IMR-90 (cell line): Measurements from ENCODE around the gene SNX2. TPM values are rescaled to one million over a fixed set of nuclear protein-coding genes. Genes with fewer than 3 reads are reported as not detected.

Experiments
- ATAC-seq: fragments of 200-7000 bp; cut with Tn5 transposase; 2 replicates; pipeline ENCODE4 v1.9.1; 2020; ENCODE audit warnings: low read depth, mild to moderate bottlenecking, moderate library complexity
- BruUV-seq: library from RNA; stranded (reverse); fragments of 400-500 nt; replicated peaks from 2 replicates; lab custom pipeline; 2021; lab: Mats Ljungman, UMichigan
- CTCF ChIA-PET: fragments of 300-600 bp; formaldehyde crosslinking; extraction: SDS; loops from one replicate; lab custom pipeline; 2021; ENCODE audit warnings: antibody characterized with exemption; lab: Yijun Ruan, JAX
- POLR2A ChIA-PET: fragments of 300-600 bp; sonication (Branson Sonifier 250); formaldehyde crosslinking; loops from one replicate; lab custom pipeline; 2022; ENCODE audit warnings: antibody characterized with exemption; ENCODE audit not compliant: unreplicated experiment; lab: Charles Lee
- DNase-seq: peaks from one replicate; pipeline ENCODE4 v3.0.0; 2013
- H2AFZ ChIP-seq: replicated peaks from 2 replicates; pipeline ENCODE3; 2013; ENCODE audit warnings: low read length, mild to moderate bottlenecking; ENCODE audit not compliant: poor library complexity
- H2AK5ac ChIP-seq: 2 replicates; pipeline ENCODE4 v1.6.1; 2013; ENCODE audit warnings: low read depth, low read length, inconsistent platforms
- H2AK9ac ChIP-seq: replicated peaks from 2 replicates; pipeline ENCODE3; 2013; ENCODE audit warnings: mild to moderate bottlenecking, low read depth, low read length, moderate library complexity; ENCODE audit not compliant: poor library complexity
- H2BK120ac ChIP-seq: 2 replicates; pipeline ENCODE4 v1.6.1; 2013; ENCODE audit warnings: low read depth, low read length, inconsistent platforms
- H2BK15ac ChIP-seq: 3 replicates; pipeline ENCODE4 v1.6.1; 2013; ENCODE audit warnings: low read depth, low read length, inconsistent platforms
- H2BK20ac ChIP-seq: 2 replicates; pipeline ENCODE4 v1.6.1; 2013; ENCODE audit warnings: low read depth, mild to moderate bottlenecking, inconsistent platforms, low read length, moderate library complexity
- H2BK5ac ChIP-seq: 2 replicates; pipeline ENCODE4 v1.6.1; 2013; ENCODE audit warnings: mild to moderate bottlenecking, low read depth, low read length, inconsistent platforms; ENCODE audit not compliant: poor library complexity, severe bottlenecking
- H3K14ac ChIP-seq: replicated peaks from 2 replicates; pipeline ENCODE4 v1.6.1; 2013; ENCODE audit warnings: low read depth, low read length, inconsistent platforms
- H3K18ac ChIP-seq: 2 replicates; pipeline ENCODE4 v1.6.1; 2013; ENCODE audit warnings: low read depth, low read length, control low read depth
- H3K23ac ChIP-seq: 2 replicates; pipeline ENCODE4 v1.6.1; 2013; ENCODE audit warnings: low read depth, low read length, inconsistent platforms
- H3K27ac ChIP-seq: 2 replicates; pipeline ENCODE4 v1.5.1; 2013; ENCODE audit warnings: mild to moderate bottlenecking, control low read depth, low read length; ENCODE audit not compliant: insufficient read depth
- H3K27me3 ChIP-seq: 2 replicates; pipeline ENCODE4 v1.6.1; 2013; ENCODE audit warnings: low read length; ENCODE audit not compliant: control insufficient read depth, insufficient read depth
- H3K36me3 ChIP-seq: 2 replicates; pipeline ENCODE4 v1.6.1; 2013; ENCODE audit warnings: low read length, mixed read lengths; ENCODE audit not compliant: control insufficient read depth, insufficient read depth
- H3K4ac ChIP-seq: 2 replicates; pipeline ENCODE4 v1.6.1; 2013; ENCODE audit warnings: low read depth, low read length, inconsistent platforms
- H3K4me1 ChIP-seq: 2 replicates; pipeline ENCODE4 v1.6.1; 2013; ENCODE audit warnings: low read length, mixed read lengths; ENCODE audit not compliant: control insufficient read depth, insufficient read depth
- H3K4me2 ChIP-seq: 2 replicates; pipeline ENCODE4 v1.6.1; 2013; ENCODE audit warnings: low read depth, mild to moderate bottlenecking, control low read depth, low read length, moderate library complexity
- H3K4me3 ChIP-seq: 2 replicates; pipeline ENCODE4 v1.5.1; 2013; ENCODE audit warnings: low read depth, mild to moderate bottlenecking, control low read depth, low read length, moderate library complexity; ENCODE audit not compliant: insufficient read depth
- H3K56ac ChIP-seq: 2 replicates; pipeline ENCODE4 v1.6.1; 2013; ENCODE audit warnings: low read length, inconsistent platforms; ENCODE audit not compliant: insufficient read depth; ENCODE audit errors: extremely low read depth
- H3K79me1 ChIP-seq, 2 experiments: 2 replicates each; pipeline ENCODE4 v1.6.1; 2013; ENCODE audit warnings: low read length in 2 of 2, inconsistent platforms in 1 of 2, low read depth in 1 of 2
- H3K9ac ChIP-seq: 2 replicates; pipeline ENCODE4 v1.6.1; 2013; ENCODE audit warnings: low read depth, low read length, control low read depth
- H3K9me1 ChIP-seq: 2 replicates; pipeline ENCODE4 v1.6.1; 2013; ENCODE audit warnings: low read length, inconsistent platforms; ENCODE audit not compliant: insufficient read depth
- H3K9me3 ChIP-seq: 2 replicates; pipeline ENCODE4 v1.6.1; 2013; ENCODE audit warnings: low read length; ENCODE audit not compliant: control insufficient read depth, insufficient read depth
- H4K20me1 ChIP-seq: 2 replicates; pipeline ENCODE4 v1.6.1; 2013; ENCODE audit warnings: low read length, inconsistent platforms; ENCODE audit not compliant: insufficient read depth
- H4K5ac ChIP-seq: 2 replicates; pipeline ENCODE4 v1.6.1; 2013; ENCODE audit warnings: mild to moderate bottlenecking, low read depth, low read length, control low read depth
- H4K8ac ChIP-seq, 2 experiments: 2 replicates each; pipeline ENCODE4 v1.6.1; 2013; ENCODE audit warnings: low read depth in 2 of 2, low read length in 2 of 2, control low read depth in 1 of 2, inconsistent platforms in 1 of 2
- H4K91ac ChIP-seq: 2 replicates; pipeline ENCODE4 v1.6.1; 2013; ENCODE audit warnings: low read depth, low read length, inconsistent platforms; ENCODE audit not compliant: insufficient read depth
- CEBPB ChIP-seq: IDR thresholded peaks from 2 replicates; pipeline ENCODE4 v1.6.1; 2012; ENCODE audit warnings: low read depth, low read length, improper control_type of control experiment
- CHD1 ChIP-seq: IDR thresholded peaks from 2 replicates; pipeline ENCODE4 v1.6.1; 2012; ENCODE audit warnings: low read depth, low read length, improper control_type of control experiment
- MAZ ChIP-seq: IDR thresholded peaks from 2 replicates; pipeline ENCODE4 v1.6.1; 2012; ENCODE audit warnings: low read depth, mild to moderate bottlenecking, low read length, improper control_type of control experiment, moderate library complexity, borderline replicate concordance
- MXI1 ChIP-seq: IDR thresholded peaks from 2 replicates; pipeline ENCODE4 v1.6.1; 2012; ENCODE audit warnings: low read depth, mild to moderate bottlenecking, low read length, moderate library complexity, borderline replicate concordance
- dilution Hi-C: fragments of 300-500 bp; cut with HindIII; formaldehyde crosslinking; loops from one replicate; pipeline ENCODE4 v1.14.3; 2018; ENCODE audit warnings: low sequenced_read_pairs; ENCODE audit not compliant: unreplicated experiment
- in situ Hi-C: fragments of 300-500 bp; cut with MboI; formaldehyde crosslinking; loops from 3 replicates; pipeline ENCODE4 v1.14.3; 2019; ENCODE audit warnings: low sequenced_read_pairs, inconsistent platforms, mixed read lengths
- intact Hi-C: fragments of 100-400 bp; cut with micrococcal nuclease; formaldehyde crosslinking; loops from 2 replicates; pipeline ENCODE4 v1.10.0; 2022
- polyA plus RNA-seq, 3 experiments: library from polyadenylated mRNA; depleted of rRNA; stranded (reverse); fragments of >200 nt; gene quantifications; 2 replicates each; pipeline ENCODE4 v1.2.3, GENCODE V29; 2012; ENCODE audit warnings: low replicate concordance in 1 of 3
- total RNA-seq: library from RNA; depleted of rRNA; stranded (reverse); fragments of >200 nt; gene quantifications from 2 replicates; pipeline ENCODE4 v1.2.3, GENCODE V29; 2012
- TF ChIP-seq, protein P1 (sequence below): conservative IDR thresholded peaks from 2 replicates; pipeline ENCODE4 v1.5.1; 2012; ENCODE audit warnings: mild to moderate bottlenecking, low read depth, low read length, improper control_type of control experiment
- TF ChIP-seq, protein P2 (sequence below): fragments of 150-350 bp; IDR thresholded peaks from 2 replicates; pipeline ENCODE4 v1.6.1; 2016; ENCODE audit warnings: low read depth, mild to moderate bottlenecking, low read length, moderate library complexity, borderline replicate concordance

SNX2 gene
- total and polyA plus RNA-seq, 2 of the 4 experiments (the other 2 are of a cell fraction): 26.3 to 52.9 TPM

- Histone ChIP-seq H3K14ac (no peak overlapping the region), H3K4me3 (no peak overlapping the region), H4K91ac (no peak overlapping the region), H3K4me2 (no peak overlapping the region), H2AK9ac (no peak overlapping the region), H3K9me3 (no peaks in the 10 kb centered on the region), H3K23ac (no peak overlapping the region), H4K8ac (no peak overlapping the region), H3K18ac (no peak overlapping the region), H2BK120ac (no peak overlapping the region), H3K4me1 (no peaks in the 10 kb centered on the region), H4K5ac (no peak overlapping the region), H2BK20ac (no peak overlapping the region), H3K56ac (no peak overlapping the region), H2AFZ (no peak overlapping the region), H3K9ac (no peak overlapping the region), H3K27me3 (peaks cover 2% of the 10 kb centered on the region; the same call in 1 of the 2 replicates), H2BK15ac (no peak overlapping the region), H3K9me1 (no peaks in the 10 kb centered on the region), H3K27ac (no peak overlapping the region), H2BK5ac (no peak overlapping the region), H3K79me1 (no peaks in the 10 kb centered on the region), H3K4ac (no peak overlapping the region), H3K36me3 (no peaks in the 10 kb centered on the region), H2AK5ac (no peak overlapping the region), H4K20me1 (no peaks in the 10 kb centered on the region)
- dilution Hi-C loops (no loop called here), intact Hi-C loops (no loop called here), in situ Hi-C loops (no loop called here)
- ATAC-seq: no peak
- no TSS peak for BruUV-seq
- ChIA-PET CTCF (no interaction called here), POLR2A (no interaction called here)
- DNase-seq: no peak
- TF ChIP-seq, protein P1, sequence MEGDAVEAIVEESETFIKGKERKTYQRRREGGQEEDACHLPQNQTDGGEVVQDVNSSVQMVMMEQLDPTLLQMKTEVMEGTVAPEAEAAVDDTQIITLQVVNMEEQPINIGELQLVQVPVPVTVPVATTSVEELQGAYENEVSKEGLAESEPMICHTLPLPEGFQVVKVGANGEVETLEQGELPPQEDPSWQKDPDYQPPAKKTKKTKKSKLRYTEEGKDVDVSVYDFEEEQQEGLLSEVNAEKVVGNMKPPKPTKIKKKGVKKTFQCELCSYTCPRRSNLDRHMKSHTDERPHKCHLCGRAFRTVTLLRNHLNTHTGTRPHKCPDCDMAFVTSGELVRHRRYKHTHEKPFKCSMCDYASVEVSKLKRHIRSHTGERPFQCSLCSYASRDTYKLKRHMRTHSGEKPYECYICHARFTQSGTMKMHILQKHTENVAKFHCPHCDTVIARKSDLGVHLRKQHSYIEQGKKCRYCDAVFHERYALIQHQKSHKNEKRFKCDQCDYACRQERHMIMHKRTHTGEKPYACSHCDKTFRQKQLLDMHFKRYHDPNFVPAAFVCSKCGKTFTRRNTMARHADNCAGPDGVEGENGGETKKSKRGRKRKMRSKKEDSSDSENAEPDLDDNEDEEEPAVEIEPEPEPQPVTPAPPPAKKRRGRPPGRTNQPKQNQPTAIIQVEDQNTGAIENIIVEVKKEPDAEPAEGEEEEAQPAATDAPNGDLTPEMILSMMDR: no peak
- TF ChIP-seq MXI1: no peak
- no peak for TF ChIP-seq MAZ
- TF ChIP-seq CHD1: no peak
- TF ChIP-seq CEBPB: no peak
- TF ChIP-seq, protein P2, sequence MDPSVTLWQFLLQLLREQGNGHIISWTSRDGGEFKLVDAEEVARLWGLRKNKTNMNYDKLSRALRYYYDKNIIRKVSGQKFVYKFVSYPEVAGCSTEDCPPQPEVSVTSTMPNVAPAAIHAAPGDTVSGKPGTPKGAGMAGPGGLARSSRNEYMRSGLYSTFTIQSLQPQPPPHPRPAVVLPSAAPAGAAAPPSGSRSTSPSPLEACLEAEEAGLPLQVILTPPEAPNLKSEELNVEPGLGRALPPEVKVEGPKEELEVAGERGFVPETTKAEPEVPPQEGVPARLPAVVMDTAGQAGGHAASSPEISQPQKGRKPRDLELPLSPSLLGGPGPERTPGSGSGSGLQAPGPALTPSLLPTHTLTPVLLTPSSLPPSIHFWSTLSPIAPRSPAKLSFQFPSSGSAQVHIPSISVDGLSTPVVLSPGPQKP: no peak
These were observed 8.8 kb upstream of the SNX2 start for GRCh38 chr5:122766130-122766529.
